Ovary (tissue), 3 donors: ENCODE results near the gene HBEGF.

Source experiments
- EP300 ChIP-seq: sonication (generic); formaldehyde crosslinking; IDR thresholded peaks from one replicate; pipeline ENCODE4 v1.6.1; 2017; ENCODE audit warnings: antibody characterized with exemption
- POLR2A ChIP-seq: fragments of 450-650 bp; IDR thresholded peaks from one replicate; pipeline ENCODE4 v1.6.1; 2017; ENCODE audit warnings: antibody characterized with exemption, mild to moderate bottlenecking, moderate library complexity
- TF ChIP-seq, protein P1 (sequence below), 3 donors: fragments of 450-650 bp in 2 of 3; fragments of 200-600 bp in 1 of 3; IDR thresholded peaks; one replicate each; pipeline versions ENCODE4 v1.5.1 to v1.8.0; 2016 to 2022; ENCODE audit warnings: antibody characterized with exemption in 3 of 3, mild to moderate bottlenecking in 1 of 3
- donor health status: DM: no; HTN: no; CAD: no.

DNA sequence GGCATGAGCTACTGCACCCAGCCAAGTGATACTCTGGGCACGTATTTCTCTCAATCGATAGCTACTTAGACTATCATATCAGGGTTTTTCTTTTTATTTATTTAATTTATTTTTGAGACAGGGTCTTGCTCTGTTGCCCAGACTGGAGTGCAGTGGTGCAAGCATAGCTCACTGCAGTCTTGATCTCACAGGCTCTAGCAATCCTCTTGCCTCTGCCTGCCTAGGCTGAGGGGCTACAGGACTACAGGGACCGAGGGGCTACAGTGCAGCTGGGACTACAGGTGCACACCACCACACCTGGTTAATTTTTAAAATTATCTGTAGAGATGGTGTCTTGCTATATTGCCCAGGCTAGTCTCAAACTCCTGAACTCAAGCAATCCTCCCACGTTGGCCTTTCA is 34.9 kb upstream of the HBEGF start:
- TF ChIP-seq POLR2A (no peak), EP300 (no peak)
- TF ChIP-seq, protein P1, sequence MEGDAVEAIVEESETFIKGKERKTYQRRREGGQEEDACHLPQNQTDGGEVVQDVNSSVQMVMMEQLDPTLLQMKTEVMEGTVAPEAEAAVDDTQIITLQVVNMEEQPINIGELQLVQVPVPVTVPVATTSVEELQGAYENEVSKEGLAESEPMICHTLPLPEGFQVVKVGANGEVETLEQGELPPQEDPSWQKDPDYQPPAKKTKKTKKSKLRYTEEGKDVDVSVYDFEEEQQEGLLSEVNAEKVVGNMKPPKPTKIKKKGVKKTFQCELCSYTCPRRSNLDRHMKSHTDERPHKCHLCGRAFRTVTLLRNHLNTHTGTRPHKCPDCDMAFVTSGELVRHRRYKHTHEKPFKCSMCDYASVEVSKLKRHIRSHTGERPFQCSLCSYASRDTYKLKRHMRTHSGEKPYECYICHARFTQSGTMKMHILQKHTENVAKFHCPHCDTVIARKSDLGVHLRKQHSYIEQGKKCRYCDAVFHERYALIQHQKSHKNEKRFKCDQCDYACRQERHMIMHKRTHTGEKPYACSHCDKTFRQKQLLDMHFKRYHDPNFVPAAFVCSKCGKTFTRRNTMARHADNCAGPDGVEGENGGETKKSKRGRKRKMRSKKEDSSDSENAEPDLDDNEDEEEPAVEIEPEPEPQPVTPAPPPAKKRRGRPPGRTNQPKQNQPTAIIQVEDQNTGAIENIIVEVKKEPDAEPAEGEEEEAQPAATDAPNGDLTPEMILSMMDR (IDR thresholded peaks at IDR 0.05) = no peak
